Measurements from ENCODE around the gene DHX9.
A peak's percentile ranks its signal among the peaks of the same experiment; 100 is the strongest.

The DHX9 gene

DNA sequence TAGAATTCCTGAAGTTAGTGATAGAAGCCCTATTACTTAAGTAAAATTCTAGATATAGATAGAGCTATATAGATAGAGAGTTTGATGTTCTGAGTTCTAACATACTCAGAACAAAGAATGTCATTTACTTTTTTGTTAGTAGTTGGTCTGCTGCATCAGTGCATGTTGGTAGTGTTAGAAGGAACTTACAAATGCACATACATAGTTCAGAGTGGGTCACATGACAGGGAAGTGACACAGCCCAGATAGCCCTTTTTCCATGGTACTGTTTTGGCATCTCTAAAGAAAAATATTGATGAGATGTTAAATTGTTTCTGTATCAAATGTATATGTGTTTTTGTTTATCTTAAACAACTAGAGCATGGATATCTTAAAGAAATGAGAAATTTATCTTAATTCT, 45.7 kb downstream of the DHX9 start:
- TF ChIP-seq, protein P1, sequence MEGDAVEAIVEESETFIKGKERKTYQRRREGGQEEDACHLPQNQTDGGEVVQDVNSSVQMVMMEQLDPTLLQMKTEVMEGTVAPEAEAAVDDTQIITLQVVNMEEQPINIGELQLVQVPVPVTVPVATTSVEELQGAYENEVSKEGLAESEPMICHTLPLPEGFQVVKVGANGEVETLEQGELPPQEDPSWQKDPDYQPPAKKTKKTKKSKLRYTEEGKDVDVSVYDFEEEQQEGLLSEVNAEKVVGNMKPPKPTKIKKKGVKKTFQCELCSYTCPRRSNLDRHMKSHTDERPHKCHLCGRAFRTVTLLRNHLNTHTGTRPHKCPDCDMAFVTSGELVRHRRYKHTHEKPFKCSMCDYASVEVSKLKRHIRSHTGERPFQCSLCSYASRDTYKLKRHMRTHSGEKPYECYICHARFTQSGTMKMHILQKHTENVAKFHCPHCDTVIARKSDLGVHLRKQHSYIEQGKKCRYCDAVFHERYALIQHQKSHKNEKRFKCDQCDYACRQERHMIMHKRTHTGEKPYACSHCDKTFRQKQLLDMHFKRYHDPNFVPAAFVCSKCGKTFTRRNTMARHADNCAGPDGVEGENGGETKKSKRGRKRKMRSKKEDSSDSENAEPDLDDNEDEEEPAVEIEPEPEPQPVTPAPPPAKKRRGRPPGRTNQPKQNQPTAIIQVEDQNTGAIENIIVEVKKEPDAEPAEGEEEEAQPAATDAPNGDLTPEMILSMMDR (IDR thresholded peaks at IDR 0.05; ENCODE audit: unreplicated experiment in 3 of 3), result no peak
- peaks cover 87% of the 10 kb centered on the region for H3K36me3 Mint-ChIP-seq (ENCODE audit: low read depth)
- no peaks in the 10 kb centered on the region for H3K27me3 Mint-ChIP-seq (ENCODE audit: low read depth)
- H3K4me1 Mint-ChIP-seq, result no peaks in the 10 kb centered on the region
- H3K9me3 Mint-ChIP-seq, result no peaks in the 10 kb centered on the region
- no peak overlapping the region for H3K27ac Mint-ChIP-seq
- no peak overlapping the region for H3K4me3 Mint-ChIP-seq

DNA sequence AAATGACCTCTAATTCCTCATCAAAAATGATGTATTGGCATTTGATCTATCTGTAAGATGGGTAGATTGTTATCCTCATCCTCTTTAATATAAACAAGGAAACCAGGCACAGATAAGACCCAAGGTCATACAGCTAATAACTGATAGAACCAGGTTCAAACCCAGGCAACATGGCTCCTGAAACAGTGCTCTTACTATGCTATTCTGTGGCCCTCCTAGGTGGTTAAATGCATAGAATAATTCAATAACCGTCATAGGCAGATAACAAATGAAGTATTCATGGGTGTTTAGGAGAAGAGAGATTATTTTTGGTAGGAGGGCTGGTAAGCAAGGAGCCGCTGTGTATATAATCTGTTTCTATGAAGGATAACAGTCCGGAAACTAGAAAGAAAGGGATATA, 46.4 kb downstream of the DHX9 start:
- Mint-ChIP-seq H3K27me3 (ENCODE audit: low read depth) (no peaks in the 10 kb centered on the region), H3K27ac (no peak overlapping the region), H3K4me1 (no peaks in the 10 kb centered on the region), H3K9me3 (no peaks in the 10 kb centered on the region), H3K36me3 (ENCODE audit: low read depth) (peaks cover 86% of the 10 kb centered on the region), H3K4me3 (no peak overlapping the region)
- TF ChIP-seq, protein P1 (IDR thresholded peaks at IDR 0.05; ENCODE audit: unreplicated experiment in 3 of 3), result no peak

DNA sequence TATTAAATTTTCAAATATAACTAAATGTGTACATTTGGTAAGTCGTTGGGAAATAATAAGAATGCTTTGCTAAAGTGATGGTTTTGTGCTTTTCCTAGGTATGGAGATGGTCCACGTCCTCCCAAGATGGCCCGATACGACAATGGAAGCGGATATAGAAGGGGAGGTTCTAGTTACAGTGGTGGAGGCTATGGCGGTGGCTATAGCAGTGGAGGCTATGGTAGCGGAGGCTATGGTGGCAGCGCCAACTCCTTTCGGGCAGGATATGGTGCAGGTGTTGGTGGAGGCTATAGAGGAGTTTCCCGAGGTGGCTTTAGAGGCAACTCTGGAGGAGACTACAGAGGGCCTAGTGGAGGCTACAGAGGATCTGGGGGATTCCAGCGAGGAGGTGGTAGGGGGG, 47.8 kb downstream of the DHX9 start:
- H3K9me3 Mint-ChIP-seq, result peaks cover 2% of the 10 kb centered on the region
- no peak overlapping the region for H3K4me3 Mint-ChIP-seq
- H3K36me3 Mint-ChIP-seq (ENCODE audit: low read depth), result peaks cover 76% of the 10 kb centered on the region
- H3K27ac Mint-ChIP-seq, result peak overlapping the region in 1 of 3 experiments; percentile 6
- H3K27me3 Mint-ChIP-seq (ENCODE audit: low read depth), result no peaks in the 10 kb centered on the region
- no peaks in the 10 kb centered on the region for H3K4me1 Mint-ChIP-seq
- TF ChIP-seq, protein P1 (IDR thresholded peaks at IDR 0.05; ENCODE audit: unreplicated experiment in 3 of 3), result no peak

DNA sequence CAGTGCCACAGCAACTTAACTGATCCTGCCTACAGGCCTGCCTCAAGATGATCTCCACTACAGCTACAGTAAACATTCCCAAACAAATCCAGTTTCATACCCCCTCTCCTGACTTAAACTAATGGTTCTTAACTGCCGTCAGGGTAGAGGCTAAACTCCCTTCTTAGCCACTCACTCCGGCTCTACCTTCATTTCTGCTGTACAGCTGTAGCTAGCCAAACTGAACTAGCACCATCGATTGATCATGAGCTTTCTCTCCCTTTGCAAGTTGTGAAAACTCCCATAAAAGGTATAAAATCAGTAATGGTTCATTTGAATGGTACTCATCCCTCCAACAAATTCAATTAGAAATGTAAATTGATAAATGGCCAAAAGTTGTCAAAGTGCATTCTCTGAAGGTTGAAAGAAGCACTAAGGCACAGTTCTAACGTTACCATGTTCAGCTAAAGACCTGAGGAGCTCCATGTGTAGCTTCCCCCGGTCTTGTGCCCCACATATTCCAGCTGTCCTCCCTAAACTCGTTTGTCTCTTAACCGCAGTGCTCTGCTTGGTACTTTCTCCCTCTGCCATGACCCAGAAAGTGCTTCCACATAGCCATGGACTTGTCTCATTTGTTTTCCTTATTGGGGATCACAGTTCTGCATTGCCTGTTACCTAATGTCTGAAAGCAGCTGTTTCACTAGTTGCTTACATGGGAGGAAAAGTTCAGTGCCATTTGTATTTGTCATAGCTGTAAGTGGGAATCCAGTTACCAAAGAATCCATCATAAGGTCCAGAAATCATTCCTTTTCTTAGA, 49.8 kb downstream of the DHX9 start:
- Mint-ChIP-seq H3K4me3 (no peak overlapping the region), H3K4me1 (no peaks in the 10 kb centered on the region), H3K9me3 (peaks cover 11% of the 10 kb centered on the region), H3K27ac (peak overlapping the region in 2 of 3 experiments; percentile 19 to 56), H3K36me3 (ENCODE audit: low read depth) (peaks cover 58% of the 10 kb centered on the region), H3K27me3 (ENCODE audit: low read depth) (no peaks in the 10 kb centered on the region)
- TF ChIP-seq, protein P1 (IDR thresholded peaks at IDR 0.05; ENCODE audit: unreplicated experiment in 3 of 3), result no peak

DNA sequence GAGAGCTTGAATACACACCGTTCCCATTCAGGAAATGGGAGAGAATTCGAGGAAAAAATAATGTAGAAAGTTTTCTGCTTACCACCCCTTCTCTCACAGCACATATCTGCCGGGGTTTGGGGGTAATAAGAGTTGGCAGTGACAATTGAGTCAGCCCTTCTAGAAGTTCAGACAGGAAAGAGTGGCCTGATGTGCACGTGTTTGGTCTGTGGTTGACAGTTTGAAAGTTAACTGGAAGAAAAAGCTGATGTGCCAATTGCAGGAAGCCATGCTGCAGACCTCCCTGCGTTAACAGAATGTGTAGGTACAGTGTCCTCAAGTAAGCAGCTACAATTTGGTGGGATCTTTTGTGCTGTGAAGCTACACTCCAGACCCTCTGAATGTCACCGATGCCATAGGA, 50.9 kb downstream of the DHX9 start:
- Mint-ChIP-seq H3K9me3 (peaks cover 21% of the 10 kb centered on the region), H3K27ac (no peak overlapping the region), H3K36me3 (ENCODE audit: low read depth) (peaks cover 49% of the 10 kb centered on the region), H3K4me3 (no peak overlapping the region), H3K4me1 (no peaks in the 10 kb centered on the region), H3K27me3 (ENCODE audit: low read depth) (peaks cover 2% of the 10 kb centered on the region)
- TF ChIP-seq, protein P1 (IDR thresholded peaks at IDR 0.05; ENCODE audit: unreplicated experiment in 3 of 3), result no peak

All from nephron (organoid).